ENCODE measurements around the gene MBOAT1. TPM values are rescaled to one million over a fixed set of nuclear protein-coding genes. Genes with fewer than 3 reads are reported as not detected.

MBOAT1 gene
- polyA plus RNA-seq, 1 donor (not counting 4 experiments of a cell fraction or from before 2014, with no cell fraction given) = 4.9 TPM

DNA sequence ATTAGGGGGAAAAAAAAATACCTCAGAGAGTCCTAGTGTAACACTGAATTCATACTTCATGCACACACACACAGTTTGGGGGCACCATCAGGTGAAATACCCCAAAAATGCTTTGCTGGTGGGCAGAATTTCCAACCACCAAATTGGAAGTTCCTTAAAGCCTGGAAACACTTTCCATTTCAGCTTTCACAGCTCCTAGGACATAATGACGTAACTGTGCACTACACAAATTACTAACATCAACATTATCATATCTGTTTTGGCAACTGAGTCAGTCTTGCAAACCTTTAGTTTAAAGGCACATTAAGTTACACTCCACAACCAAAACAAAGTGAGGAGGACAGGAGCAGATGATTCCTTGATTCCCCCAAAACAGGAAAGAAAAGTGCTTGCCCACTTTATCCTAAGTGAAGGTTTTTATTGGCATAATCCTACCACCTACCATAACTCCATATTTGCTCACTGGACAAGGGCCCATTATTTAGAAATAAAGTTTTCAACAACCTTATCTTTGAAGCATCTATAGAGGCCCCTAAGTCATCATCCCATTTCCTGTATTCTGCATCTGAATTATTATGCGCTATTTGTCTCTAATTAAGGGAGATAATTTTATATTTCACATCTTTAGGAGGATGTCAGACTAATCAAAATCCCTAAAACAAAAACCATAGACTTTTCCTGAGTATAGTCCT lies 3.4 kb downstream of the MBOAT1 start:
- Histone ChIP-seq H3K4me2 (ENCODE audit: control insufficient read depth, extremely low read depth, insufficient read depth, low read depth, low read length) (no peak overlapping the region), H3K79me2 (ENCODE audit: control insufficient read depth, insufficient read depth, low read length) (peaks cover 40% of the 10 kb centered on the region), H3K36me3 (ENCODE audit: control insufficient read depth in 2 of 2, extremely low read depth in 1 of 2, insufficient read depth in 2 of 2, low read length in 2 of 2) (no peaks in the 10 kb centered on the region), H3K9me3 (ENCODE audit: control insufficient read depth, low read depth, low read length) (no peaks in the 10 kb centered on the region), H3K4me3 (ENCODE audit: control insufficient read depth in 2 of 3, extremely low read depth in 1 of 3, insufficient read depth in 2 of 3, low read depth in 1 of 3, low read length in 3 of 3) (no peak overlapping the region), H3K27me3 (ENCODE audit: control insufficient read depth, extremely low read depth, insufficient read depth, low read length) (no peaks in the 10 kb centered on the region), H3K9me1 (ENCODE audit: control insufficient read depth, extremely low read depth, insufficient read depth, low read length) (no peaks in the 10 kb centered on the region), H3K27ac (ENCODE audit: control insufficient read depth, insufficient read depth, low read length) (no peak overlapping the region), H3K4me1 (ENCODE audit: control insufficient read depth, extremely low read depth, insufficient read depth, low read length) (peaks cover 35% of the 10 kb centered on the region), H2AFZ (ENCODE audit: control insufficient read depth, low read length) (no peak overlapping the region), H3K9ac (ENCODE audit: control insufficient read depth, extremely low read depth, insufficient read depth, low read length) (no peak overlapping the region), H4K20me1 (ENCODE audit: control insufficient read depth, extremely low read depth, insufficient read depth, low read length) (no peaks in the 10 kb centered on the region)
- no peak for TF ChIP-seq EZH2 (IDR thresholded peaks at IDR 0.05; ENCODE audit: low read length)
- TF ChIP-seq, protein P1, sequence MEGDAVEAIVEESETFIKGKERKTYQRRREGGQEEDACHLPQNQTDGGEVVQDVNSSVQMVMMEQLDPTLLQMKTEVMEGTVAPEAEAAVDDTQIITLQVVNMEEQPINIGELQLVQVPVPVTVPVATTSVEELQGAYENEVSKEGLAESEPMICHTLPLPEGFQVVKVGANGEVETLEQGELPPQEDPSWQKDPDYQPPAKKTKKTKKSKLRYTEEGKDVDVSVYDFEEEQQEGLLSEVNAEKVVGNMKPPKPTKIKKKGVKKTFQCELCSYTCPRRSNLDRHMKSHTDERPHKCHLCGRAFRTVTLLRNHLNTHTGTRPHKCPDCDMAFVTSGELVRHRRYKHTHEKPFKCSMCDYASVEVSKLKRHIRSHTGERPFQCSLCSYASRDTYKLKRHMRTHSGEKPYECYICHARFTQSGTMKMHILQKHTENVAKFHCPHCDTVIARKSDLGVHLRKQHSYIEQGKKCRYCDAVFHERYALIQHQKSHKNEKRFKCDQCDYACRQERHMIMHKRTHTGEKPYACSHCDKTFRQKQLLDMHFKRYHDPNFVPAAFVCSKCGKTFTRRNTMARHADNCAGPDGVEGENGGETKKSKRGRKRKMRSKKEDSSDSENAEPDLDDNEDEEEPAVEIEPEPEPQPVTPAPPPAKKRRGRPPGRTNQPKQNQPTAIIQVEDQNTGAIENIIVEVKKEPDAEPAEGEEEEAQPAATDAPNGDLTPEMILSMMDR (optimal IDR thresholded peaks at IDR 0.05 in 1 of 3, IDR thresholded peaks at IDR 0.05 in 1 of 3, conservative IDR thresholded peaks at IDR 0.05 in 1 of 3; ENCODE audit: extremely low read depth in 1 of 3, insufficient read depth in 2 of 3, low read length in 3 of 3) = no peak
- FAIRE-seq = no peak
- DNase-seq (ENCODE audit: low read depth, low spot score) = no peak
- dilution Hi-C loops (cut with MboI; ENCODE audit: extremely low pct_ligation_motif_present, low sequenced_read_pairs) = no loop called here

DNA sequence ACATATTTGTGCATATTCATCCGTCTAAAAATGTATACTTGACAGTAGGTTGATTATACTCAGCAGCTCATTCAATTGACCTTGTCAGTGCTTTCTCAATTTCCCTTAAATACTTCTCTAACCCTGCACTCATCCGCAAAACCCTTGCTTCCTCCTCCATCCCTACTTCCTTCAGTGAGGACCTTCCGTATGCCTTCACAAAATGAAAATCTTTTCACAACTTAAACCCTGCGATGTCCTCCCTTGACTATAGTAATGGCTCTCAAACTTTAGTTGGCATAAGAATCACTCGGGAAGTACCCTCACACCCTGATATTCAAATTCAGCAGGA lies 5.2 kb downstream of the MBOAT1 start:
- Histone ChIP-seq H3K9ac (ENCODE audit: control insufficient read depth, extremely low read depth, insufficient read depth, low read length) (no peak overlapping the region), H3K36me3 (ENCODE audit: control insufficient read depth in 2 of 2, extremely low read depth in 1 of 2, insufficient read depth in 2 of 2, low read length in 2 of 2) (no peaks in the 10 kb centered on the region), H3K9me3 (ENCODE audit: control insufficient read depth, low read depth, low read length) (no peaks in the 10 kb centered on the region), H3K4me1 (ENCODE audit: control insufficient read depth, extremely low read depth, insufficient read depth, low read length) (peaks cover 39% of the 10 kb centered on the region), H3K4me3 (ENCODE audit: control insufficient read depth in 2 of 3, extremely low read depth in 1 of 3, insufficient read depth in 2 of 3, low read depth in 1 of 3, low read length in 3 of 3) (no peak overlapping the region), H4K20me1 (ENCODE audit: control insufficient read depth, extremely low read depth, insufficient read depth, low read length) (no peaks in the 10 kb centered on the region), H3K4me2 (ENCODE audit: control insufficient read depth, extremely low read depth, insufficient read depth, low read depth, low read length) (peak overlapping the region; percentile 9), H2AFZ (ENCODE audit: control insufficient read depth, low read length) (peak overlapping the region; percentile 23), H3K27me3 (ENCODE audit: control insufficient read depth, extremely low read depth, insufficient read depth, low read length) (no peaks in the 10 kb centered on the region), H3K79me2 (ENCODE audit: control insufficient read depth, insufficient read depth, low read length) (peaks cover 45% of the 10 kb centered on the region), H3K27ac (ENCODE audit: control insufficient read depth, insufficient read depth, low read length) (no peak overlapping the region), H3K9me1 (ENCODE audit: control insufficient read depth, extremely low read depth, insufficient read depth, low read length) (no peaks in the 10 kb centered on the region)
- FAIRE-seq = no peak
- dilution Hi-C loops (cut with MboI; ENCODE audit: extremely low pct_ligation_motif_present, low sequenced_read_pairs) = no loop called here
- TF ChIP-seq EZH2 (IDR thresholded peaks at IDR 0.05; ENCODE audit: low read length) = no peak
- TF ChIP-seq, protein P1 (optimal IDR thresholded peaks at IDR 0.05 in 1 of 3, IDR thresholded peaks at IDR 0.05 in 1 of 3, conservative IDR thresholded peaks at IDR 0.05 in 1 of 3; ENCODE audit: extremely low read depth in 1 of 3, insufficient read depth in 2 of 3, low read length in 3 of 3) = no peak
- no peak for DNase-seq (ENCODE audit: low read depth, low spot score)
